ENCODE results near the gene TGFB2. TPM values are rescaled to one million over a fixed set of nuclear protein-coding genes. Genes with fewer than 3 reads are reported as not detected.

The TGFB2 gene
- total RNA-seq, 1 experiment from 2014 or later, result 0.34 TPM

GRCh38 chr1:218347723-218348627 is 2.8 kb downstream of the TGFB2 start (continued):
- no peak for TF ChIP-seq REST (IDR thresholded peaks at IDR 0.05; ENCODE audit: low read depth)
- TF ChIP-seq EZH2 (IDR thresholded peaks at IDR 0.05), result no peak
- TF ChIP-seq RAD21 (IDR thresholded peaks at IDR 0.05; ENCODE audit: low read depth), result no peak

- Histone ChIP-seq H3K4me3 (replicated peaks in 1 of 2; ENCODE audit: low read depth in 1 of 2, low read length in 2 of 2) (no peak overlapping the region), H3K27me3 (ENCODE audit: insufficient read depth, low read length) (no peaks in the 10 kb centered on the region), H3K9ac (ENCODE audit: low read length) (no peak overlapping the region), H3K27ac (ENCODE audit: low read depth, low read length) (no peak overlapping the region), H3K9me2 (ENCODE audit: insufficient read depth) (no peaks in the 10 kb centered on the region), H3K36me3 (ENCODE audit: control insufficient read depth in 1 of 2, insufficient read depth in 2 of 2, low read length in 2 of 2) (no peaks in the 10 kb centered on the region), H4K20me1 (ENCODE audit: insufficient read depth) (no peaks in the 10 kb centered on the region), H3K4me2 (ENCODE audit: low read length) (no peak overlapping the region), H2AFZ (ENCODE audit: low read depth, low read length, poor library complexity, severe bottlenecking) (no peak overlapping the region), H3K4me1 (ENCODE audit: control insufficient read depth in 1 of 2, insufficient read depth in 2 of 2, low read length in 2 of 2) (peaks cover 5 to 14% of the 10 kb centered on the region in 2 experiments; a peak in 3 of 4 replicates), H3K79me2 (ENCODE audit: insufficient read depth, low read length) (no peaks in the 10 kb centered on the region), H3K9me3 (ENCODE audit: control insufficient read depth in 1 of 2, insufficient read depth in 1 of 2, low read depth in 1 of 2, low read length in 2 of 2) (no peaks in the 10 kb centered on the region)
- intact Hi-C loops (cut with micrococcal nuclease), result no loop called here
- DNase-seq (ENCODE audit: low read depth, low spot score) (no peak), ATAC-seq (no peak)
- RAD21 ChIA-PET (ENCODE audit: low non-redundant PET in 1 of 2, low total read pairs in 2 of 2, uncharacterized antibody in 2 of 2, unreplicated experiment in 2 of 2), result no interaction called here
- POLR2A ChIA-PET, result no interaction called here
- CTCF ChIA-PET, result interaction anchor here (2.2 kb wide), 1 partner anchor 10 kb away, joined by 6 read pairs; no protein-coding TSS in a partner anchor
- no TSS peak for BruUV-seq (replicated peaks)
- TF ChIP-seq TCF7L2 (IDR thresholded peaks at IDR 0.05; ENCODE audit: borderline replicate concordance, extremely low read depth, insufficient read depth, insufficient read length) (no peak), SRF (IDR thresholded peaks at IDR 0.05; ENCODE audit: low read depth) (no peak), EZH2 (IDR thresholded peaks at IDR 0.05) (no peak), SP1 (IDR thresholded peaks at IDR 0.05; ENCODE audit: low read depth) (no peak), ZFX (IDR thresholded peaks at IDR 0.05) (no peak), ZBTB33 (IDR thresholded peaks at IDR 0.05; ENCODE audit: extremely low read depth, insufficient replicate concordance, low read length) (no peak)
Measured at GRCh38 chr1:218348628-218349071, 3.5 kb downstream of the TGFB2 start.
